C1 segment of cervical spinal cord (tissue), 14 donors: ENCODE data around the gene TPK1.
"Not testable (repeated sequence)": the region's sequence is repeated elsewhere in the genome, so short reads cannot be mapped to it uniquely, and the experiment has no call there.

ENCODE experiments used
- DNase-seq, 14 donors: peaks; one replicate each; lab custom pipeline; 2025; lab: John Stamatoyannopoulos, UW

TPK1 gene

DNA sequence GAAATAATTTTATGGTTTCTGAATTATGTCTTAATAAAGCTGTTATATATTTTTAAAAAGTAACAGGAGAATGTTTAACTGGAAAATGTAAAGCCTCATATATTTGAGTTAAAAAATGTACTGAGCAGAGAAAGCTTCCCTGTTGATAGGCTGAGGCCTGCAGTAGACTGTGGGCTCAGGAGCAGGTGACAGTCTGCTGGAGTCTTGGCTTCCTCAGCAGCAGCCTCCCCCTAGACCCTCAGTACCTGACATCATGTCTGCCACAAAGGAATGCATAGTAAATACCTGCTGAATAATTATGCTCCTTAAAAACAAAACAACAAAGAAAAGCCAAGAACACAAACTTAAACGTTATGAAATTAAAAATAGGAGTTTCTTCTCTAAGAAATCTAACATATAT lies 358.5 kb downstream of the TPK1 start:
- no peak for DNase-seq

DNA sequence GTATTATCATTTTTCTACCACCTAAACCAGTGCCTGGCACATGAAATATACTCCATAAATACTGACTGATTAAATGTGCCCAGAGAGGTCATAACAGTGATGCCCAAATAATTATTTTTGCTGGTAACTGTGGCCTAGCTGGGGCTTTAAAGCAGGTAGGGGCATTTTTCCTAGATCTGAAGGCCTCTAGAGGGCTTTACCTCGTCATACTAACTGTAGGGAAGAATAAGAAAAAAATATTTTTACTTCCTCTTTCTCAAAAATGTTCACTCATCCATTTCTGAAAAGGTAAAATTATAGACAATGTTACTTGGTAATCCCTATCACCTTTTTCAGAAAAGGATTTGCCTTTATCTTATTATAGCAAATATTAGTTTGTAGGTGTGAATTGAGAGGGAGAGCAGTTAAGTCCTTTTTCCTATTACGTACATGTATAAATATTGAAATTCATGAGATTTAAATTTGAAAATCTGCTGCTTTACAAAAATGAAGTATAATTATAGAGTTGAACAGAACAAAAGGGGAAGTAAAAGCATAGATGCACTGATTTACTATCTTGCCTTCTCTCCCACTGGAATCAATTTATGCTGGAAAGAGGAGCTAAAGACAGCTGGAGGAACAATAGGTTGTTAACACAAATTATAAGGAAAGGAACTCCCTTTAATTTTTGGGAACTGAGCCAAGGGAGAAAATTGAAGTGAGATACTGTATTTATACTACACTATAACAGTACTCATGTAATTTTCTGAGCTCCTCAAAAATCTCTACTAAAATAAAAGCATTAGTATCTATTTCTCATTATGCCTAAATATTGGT lies 360.8 kb downstream of the TPK1 start:
- no peak for DNase-seq

DNA sequence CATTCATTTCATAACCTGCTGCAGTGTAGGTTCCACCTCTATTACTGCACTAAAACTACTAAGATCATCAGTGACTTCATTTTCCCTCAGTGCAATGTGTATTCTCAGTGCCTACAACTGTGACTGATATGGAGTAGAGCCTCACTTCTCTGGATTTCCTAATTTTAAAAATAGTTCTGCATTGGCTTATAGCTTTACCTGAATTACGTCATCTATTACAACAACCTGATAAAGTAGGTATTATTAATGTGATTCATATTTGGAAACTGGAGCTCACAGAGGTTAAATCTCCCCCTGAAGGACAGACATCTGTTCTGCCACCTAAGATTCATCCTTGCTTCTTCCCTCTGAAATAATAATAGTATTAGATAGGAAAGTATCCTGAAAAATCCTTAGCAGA lies 361.5 kb downstream of the TPK1 start:
- no peak for DNase-seq

DNA sequence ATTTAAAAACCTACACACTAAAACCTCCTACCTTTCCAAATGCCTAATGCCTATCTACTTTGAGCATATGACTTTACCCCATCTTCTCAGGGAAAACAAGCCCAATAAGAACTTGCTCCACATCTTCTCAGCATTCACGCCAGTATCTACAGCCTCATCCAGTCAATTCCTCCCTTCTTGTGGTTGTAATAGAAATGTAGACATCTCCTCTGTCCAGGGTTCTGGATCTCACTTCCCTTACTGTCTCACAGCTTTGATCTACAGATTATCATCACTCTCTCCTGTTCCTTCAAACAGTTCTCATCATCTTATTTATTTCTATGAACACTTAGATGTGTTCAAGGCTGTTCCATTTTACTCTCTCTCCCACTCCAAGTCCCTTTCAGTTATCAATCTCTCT lies 361.9 kb downstream of the TPK1 start:
- DNase-seq, result no peak

DNA sequence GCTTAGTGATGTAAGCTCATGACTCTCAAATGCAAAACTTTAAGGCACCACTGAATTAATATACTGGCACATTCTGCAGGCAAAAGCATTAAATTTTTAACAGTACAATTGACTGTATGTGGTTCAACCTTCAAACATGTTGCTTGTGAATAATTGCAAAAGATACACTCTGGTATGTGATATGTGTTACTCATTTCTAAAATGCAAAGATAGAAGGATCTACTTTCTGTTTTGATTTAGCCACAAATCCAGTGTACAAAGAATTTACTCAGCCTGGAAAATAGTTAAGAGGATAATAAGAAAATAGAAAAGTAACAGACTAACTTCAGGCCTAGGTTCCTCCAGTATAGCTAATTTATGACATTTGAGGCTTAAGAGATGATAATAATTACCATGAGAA lies 365.8 kb downstream of the TPK1 start:
- no peak for DNase-seq

DNA sequence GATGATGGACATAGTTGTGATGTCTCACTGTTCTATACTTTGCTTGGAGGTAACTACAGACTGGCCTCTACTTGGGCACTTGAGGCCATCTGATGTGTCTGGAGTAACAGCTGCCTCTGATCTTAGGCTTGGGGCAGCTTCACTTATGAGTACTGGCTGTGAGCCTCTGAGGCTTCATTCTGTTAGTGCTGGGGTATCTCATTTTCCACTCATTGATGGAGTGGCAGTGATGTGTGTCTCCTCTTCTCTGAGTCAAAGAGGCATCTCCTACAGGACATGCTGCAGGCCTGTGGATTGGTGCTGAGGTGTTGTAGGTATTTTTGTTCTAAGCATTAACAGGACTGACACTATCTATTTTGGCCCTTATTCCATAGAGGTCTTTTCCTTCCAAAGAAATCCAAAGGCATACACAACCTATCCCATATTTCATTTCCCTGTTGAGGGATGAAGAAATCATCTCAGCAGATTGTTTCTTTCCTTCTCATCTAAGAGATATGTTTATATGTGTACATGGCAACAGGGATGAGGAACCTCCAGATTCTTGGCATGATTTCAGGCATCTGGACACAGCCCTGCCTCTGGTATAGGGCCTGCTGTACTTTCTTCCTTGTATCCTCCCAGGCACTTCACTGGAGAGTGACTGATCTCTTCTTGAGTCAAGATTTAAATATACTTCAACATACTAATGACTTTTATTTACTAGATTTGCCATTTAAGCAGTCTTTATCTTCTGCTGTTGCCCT lies 366.7 kb downstream of the TPK1 start:
- DNase-seq, result no peak

DNA sequence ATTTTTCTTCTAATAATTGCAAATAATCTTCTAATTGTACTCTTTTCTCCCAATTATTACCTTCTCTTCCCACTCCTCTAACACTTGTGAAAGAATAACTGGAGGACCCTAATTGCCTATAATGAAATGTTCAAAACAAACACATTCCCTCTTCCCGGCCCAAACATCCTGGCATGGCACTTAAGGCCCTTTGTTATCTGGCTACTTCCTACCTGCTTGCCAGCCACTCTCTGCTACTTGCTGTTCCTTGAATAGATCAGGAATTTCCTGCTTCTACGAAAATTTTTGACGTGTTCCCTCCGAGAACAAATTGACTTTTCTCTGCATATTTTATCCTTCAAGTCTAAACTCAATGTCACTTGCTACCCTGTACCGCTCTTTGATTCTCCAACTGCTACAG lies 376.2 kb downstream of the TPK1 start:
- DNase-seq, result no peak

DNA sequence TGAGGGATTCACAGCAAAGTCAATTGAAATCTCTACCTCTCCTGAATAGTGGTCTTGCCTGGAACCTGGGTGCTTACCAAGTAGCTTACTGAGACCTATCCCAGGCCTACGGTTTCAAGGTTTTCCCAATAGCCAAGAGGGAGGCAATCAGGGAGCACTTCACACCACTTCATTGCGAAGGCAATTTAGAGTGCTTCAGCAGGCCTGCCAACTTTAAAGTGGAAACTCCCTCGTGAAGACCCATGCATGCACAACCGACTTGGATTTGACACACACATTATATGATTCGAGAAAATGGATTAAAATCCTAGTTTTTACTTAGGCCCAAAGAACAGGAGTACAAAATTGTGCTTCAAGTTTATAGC lies 380.8 kb downstream of the TPK1 start:
- no peak for DNase-seq

DNA sequence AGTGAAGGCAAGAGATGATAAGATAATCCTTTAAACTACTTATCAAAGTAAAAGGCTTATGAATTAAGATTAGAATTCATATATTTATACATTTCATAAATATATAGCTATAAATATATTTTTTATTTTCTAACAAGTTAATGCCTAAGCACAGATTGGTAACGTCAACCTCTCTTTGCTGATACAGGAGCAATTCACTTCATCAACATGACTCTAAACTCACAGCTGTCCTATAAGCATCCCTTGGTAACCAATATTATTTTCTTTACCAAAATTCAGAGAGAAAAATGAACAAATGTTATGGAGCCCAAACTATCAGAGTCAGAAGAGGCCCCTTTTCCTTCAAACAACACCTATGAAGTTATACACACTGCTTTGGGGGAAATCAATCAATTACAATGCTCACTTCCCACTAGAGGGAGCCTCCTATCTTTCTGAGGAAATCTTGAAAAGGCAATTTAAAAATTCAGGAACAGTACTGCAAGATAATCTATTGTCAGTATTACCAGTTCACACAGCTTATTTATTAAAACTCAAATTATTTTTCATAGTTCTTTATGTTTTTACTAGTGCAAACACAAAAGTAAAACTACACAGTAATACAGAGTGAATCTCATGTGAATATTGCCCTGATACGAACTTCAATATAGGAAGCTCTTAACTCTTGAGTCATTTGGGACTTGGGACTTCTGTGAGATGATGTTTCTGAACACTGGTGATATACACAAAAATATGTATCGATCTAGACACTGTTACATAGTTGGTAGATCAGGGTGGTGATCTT lies 381.4 kb downstream of the TPK1 start:
- no peak for DNase-seq

DNA sequence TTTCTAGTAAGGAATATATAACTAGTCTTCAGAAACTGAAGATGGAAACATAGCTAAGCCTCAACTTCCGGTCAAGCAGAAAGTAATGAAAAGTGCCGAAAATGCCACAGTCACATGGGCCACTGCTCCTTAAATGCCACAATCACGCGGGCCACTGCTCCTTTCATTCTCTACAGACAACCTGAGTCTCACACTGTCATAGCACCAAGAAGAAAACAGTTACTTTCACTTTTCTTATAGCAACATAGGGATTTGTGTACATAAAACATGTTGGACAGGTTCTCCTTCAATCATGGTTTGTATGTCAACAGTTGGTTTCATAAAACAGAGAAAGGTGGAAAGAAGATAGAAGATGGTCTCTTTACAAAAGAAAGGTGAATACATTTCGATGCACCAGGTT lies 383.8 kb downstream of the TPK1 start:
- DNase-seq, result no peak

DNA sequence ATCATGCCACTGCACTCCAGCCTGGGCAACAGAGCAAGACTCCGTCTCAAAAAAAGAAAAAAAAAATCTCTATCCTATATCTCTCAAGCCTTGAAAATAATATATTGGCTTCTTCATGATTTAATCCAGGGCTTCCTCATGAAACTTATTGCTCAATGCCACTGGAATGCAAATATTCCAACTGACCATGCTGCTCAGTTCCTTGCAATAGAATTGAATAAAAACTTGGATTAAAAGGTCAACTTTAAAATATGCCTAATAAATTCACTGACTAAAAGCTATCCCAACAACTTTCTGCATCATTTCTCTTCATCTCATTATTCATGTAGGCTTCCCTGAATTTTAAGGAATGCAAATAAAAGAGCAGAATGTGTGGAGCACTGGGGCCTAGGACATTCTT lies 390.3 kb downstream of the TPK1 start:
- no peak for DNase-seq

DNA sequence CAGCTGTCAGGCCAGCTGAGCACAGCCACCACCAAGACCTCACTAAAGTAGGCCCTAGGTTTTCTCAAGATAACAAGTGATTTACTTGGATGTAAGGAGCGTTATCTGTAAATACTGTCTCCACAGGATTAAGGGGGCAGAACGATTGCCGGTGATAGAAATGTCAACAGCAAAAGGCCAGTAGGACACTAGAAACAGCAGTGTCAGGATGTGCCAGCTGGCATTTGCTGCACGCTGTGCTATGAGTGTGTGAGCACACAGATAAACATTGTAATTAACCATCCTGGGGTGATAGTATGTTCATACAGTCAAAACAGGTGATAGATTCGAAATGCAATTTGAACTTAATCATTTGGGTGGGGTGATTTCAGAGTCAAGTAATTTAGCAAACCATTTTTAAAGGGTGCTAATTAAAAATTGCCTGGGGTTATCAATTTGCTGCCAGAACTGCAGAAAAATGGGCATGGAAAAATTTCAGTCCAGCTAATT lies 396.1 kb downstream of the TPK1 start:
- DNase-seq, result no peak

DNA sequence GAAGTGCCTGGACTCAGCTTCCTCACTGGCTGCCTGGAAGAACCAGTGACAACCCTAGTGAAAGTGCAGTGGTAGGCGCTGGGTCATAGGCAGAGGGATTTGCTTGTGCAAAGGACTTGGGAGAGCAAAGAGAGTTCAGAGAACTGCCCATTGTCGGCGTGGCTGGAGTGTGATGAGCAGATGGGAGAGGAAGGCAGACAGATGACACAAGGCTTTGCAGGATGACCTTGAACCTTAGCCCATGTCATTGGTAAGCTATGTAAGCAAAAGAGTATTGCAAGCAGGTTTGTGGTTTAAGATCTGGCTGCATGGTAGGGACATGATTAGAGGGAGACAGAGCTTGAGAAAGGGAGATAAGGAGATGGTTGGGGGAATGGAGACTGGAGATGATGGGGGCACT lies 397.1 kb downstream of the TPK1 start:
- no peak for DNase-seq

DNA sequence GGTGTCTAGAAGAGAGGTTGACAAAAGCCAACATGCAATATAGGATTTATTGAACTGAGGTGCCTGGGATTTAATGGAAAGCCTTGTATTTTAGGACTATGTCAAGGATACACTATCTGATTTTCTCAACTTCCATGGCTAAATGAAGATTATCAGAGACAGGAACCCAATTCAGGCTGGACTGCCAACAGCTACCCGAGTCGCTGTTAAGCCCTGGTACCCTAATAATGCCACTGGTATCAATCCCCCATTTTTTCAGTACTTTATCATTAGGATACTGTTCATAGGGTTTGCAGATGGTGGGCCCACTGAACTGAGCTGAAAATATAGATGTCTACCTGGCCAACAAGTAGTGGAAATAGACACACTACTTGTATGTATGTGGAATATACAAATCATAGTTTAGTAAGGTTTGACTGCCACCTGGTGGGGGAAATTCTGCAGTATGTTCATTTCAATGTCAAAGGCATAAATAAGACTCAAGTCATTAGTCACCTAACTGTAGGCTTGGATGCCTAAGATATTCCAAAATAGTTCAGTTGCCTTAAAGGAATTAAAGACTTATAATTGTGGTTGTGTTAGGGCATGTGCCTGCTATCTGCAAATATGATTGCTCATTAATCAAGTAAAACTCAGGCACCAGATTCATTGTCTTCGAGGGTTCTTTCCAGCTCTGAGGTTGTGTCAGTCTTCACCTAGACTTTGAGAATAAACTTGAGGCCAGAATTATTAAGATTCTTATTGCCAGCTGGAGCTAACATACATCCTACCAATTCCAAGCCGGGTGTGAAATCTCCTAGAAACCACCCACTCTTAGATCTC lies 398.3 kb downstream of the TPK1 start:
- DNase-seq, result peak in 2 of 14 donors; percentile 0 to 1

DNA sequence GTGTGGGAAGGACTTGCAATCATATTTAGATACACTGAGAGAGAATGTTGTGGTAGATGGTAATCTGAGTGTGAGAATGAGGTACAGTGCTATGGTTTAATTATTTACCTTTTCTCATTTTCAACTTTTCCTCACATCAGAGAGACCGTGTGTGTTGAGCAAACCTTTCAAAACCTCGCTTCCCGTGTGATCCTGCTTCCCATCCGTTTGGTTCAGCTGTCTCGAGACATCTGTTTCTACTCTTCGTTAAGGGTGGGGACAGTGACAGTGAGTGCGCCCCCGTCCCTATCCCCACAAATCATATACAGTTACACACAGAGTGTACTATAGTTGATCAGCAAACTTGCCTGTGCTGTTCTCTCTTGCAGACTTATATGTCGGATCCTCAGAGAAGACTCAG lies 399.4 kb downstream of the TPK1 start:
- DNase-seq, result no peak

DNA sequence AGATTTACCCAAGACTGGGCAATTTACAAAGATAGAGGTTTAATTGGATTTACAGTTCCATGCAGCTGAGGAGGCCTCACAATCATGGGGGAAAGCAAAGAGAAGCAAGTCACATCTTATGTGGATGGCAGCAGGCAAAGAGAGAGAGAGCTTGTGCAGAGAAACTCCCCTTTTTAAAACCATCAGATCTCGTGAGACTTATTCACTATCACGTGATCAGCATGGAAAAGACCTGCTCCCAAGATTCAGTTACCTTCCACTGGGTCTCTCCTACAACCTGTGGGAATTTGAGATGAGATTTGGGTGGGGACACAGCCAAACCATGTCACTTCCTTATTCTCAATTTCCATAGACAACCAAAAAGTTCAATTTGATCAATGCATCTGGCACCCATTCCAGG lies 407.4 kb downstream of the TPK1 start:
- DNase-seq, result no peak

DNA sequence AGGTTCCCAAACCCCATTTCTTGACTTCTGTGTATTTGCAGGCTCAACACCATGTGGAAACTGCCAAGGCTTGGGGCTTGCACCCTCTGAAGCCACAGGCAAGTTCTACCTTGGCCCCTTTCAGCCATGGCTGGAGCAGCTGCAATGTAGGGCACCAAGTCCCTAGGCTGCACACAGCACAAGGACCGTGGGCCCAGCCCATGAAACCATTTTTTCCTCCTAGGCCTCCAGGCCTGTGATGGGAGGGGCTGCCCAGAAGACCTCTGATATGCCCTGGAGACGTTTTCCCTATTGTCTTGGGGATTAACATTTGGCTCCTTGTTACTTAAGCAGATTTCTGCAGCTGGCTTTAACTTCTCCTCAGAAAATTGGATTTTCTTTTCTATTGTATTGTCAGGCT lies 408.3 kb downstream of the TPK1 start:
- DNase-seq, result not testable (repeated sequence)

DNA sequence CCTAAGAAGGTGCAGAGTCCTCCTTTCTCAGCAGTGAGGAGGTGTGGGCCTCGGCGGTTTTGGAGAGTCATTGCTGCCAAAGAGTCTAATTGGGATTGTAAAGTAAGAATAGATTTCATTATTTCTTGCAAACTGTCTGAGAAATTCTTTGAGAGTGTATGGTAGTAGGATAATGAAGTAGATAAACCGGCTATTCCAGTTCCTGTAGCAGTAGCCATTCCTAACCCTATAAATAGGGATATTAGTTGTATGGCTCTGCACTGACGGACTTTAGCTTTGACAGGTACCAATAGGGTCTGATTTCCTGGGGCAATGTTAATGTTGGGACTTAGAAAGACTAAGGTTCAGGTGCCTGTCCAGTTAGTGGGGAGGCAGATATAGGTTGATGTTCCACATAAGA lies 416.9 kb downstream of the TPK1 start:
- DNase-seq, result not testable (repeated sequence)

DNA sequence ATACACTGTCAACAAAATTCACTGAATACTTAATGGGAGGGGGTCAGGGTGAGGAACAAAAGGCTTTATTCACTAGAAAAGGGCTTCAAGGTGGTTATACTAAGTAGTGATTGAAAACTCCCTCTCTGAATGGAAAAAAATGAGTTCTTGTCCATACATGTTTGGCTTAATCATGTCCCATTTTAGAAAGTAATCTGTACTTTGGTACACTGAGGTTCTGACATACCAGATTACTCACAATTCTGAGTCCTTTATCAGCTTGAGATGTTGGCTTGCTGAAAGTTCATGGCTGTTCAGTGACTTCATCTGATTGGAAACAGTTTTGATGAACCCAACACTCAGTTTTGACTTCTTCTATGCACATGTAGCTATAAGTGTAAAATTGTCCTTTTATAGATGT lies 419.5 kb downstream of the TPK1 start:
- no peak for DNase-seq

DNA sequence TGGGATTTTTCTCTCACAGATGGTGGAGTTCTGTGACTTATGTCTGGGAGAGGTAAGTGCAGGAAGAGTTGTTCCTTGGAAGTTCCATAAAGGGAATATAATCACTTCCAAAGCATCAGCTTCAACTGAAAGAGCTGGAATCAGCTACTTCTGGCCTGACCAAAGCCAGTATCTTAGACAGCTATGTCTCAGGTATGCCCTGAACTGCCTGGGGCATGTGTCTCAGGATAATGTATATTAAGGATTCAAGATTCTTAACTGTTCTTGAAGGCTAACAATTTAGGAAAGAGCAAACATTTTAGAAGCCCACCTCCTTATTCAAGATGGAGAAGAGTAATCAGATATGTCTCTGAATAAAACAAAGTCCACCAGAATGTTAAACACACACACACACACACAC lies 420.0 kb downstream of the TPK1 start:
- DNase-seq, result no peak

DNA sequence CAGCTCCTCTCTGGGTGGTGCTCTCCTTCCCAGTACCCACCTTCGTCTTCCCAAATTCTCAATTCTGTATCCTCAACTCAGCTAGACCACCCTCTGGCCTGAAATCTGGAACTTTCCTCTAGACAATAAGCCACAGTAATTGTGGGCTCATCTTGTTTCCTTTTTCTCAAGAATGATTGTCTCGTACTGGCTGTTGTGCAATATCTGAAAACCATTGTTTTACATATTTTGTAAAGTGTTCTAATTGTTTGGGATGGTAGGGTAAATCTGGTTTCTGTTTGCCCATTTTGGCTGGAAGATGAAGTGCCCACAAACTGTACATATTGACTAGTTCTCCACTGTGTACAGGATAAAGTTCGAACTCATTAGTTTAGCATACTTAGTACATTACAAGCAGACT lies 421.0 kb downstream of the TPK1 start:
- DNase-seq, result no peak

DNA sequence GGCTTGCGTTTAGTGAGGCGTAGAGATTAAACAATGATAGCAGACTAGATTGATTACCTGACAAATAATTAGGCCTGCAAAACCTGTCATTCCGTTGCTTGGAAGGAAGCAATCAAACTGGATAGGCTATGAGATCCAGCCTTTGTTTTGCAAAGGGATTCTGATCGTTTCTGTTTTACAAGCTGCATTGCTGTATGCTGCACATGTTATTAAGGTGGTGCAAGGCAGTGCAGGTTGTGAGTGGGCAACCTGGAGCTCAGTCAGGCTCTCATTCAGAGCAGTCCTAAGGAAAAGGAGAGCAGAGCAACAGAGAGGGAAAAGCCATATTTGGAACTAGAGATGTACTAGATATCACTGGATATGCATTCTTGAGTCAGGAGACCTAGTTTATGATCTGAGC lies 425.4 kb downstream of the TPK1 start:
- no peak for DNase-seq
